Right lobe of liver (tissue), 6 donors: ENCODE data around the gene DCX. TPM values are rescaled to one million over a fixed set of nuclear protein-coding genes. Genes with fewer than 3 reads are reported as not detected.

ENCODE experiments used
- ATAC-seq, 4 donors: fragments of 200-7000 bp; cut with Tn5 transposase; one replicate each; pipeline ENCODE4 v1.9.1; 2020; ENCODE audit warnings: mild to moderate bottlenecking in 4 of 4, moderate library complexity in 4 of 4
- DNase-seq, 3 donors: peaks; one replicate each; pipeline ENCODE4 v3.0.0-alpha.2; 2020
- H3K27ac ChIP-seq, 3 donors: fragments of 200-600 bp; one replicate each; pipeline ENCODE4 v1.8.0; 2022
- H3K27me3 ChIP-seq, 2 donors: fragments of 200-600 bp; one replicate each; pipeline ENCODE4 v1.8.0; 2022
- H3K36me3 ChIP-seq, 4 donors: fragments of 200-600 bp; sonication (generic) in 1 of 4; one replicate each; pipeline versions ENCODE4 v1.5.1 to v1.8.0; 2017 to 2022; ENCODE audit warnings: control low read depth in 1 of 4
- H3K4me1 ChIP-seq, 4 donors: fragments of 200-600 bp; sonication (generic) in 1 of 4; one replicate each; pipeline versions ENCODE4 v1.5.1 to v1.8.0; 2017 to 2022; ENCODE audit warnings: control low read depth in 1 of 4
- H3K4me3 ChIP-seq, 3 donors: fragments of 200-600 bp; one replicate each; pipeline ENCODE4 v1.8.0; 2022
- H3K9me3 ChIP-seq, 4 donors: fragments of 200-600 bp; sonication (generic) in 1 of 4; one replicate each; pipeline versions ENCODE4 v1.5.1 to v1.8.0; 2017 to 2022; ENCODE audit warnings: control low read depth in 1 of 4
- POLR2A ChIP-seq: fragments of 450-650 bp; IDR thresholded peaks from one replicate; pipeline ENCODE4 v1.6.1; 2017; ENCODE audit warnings: antibody characterized with exemption, mild to moderate bottlenecking
- WGBS: methylation state at CpG from one replicate; pipeline ENCODE4 v1.1.6; 2018; ENCODE audit warnings: low coverage, low lambda C conversion rate; ENCODE audit not compliant: insufficient coverage; ENCODE audit errors: missing lambda C conversion rate; 5-methylcytosine and 5-hydroxymethylcytosine counted together
- intact Hi-C, 2 donors: fragments of 100-400 bp; cut with DNase I; formaldehyde crosslinking; loops; one replicate each; pipeline versions ENCODE4 v1.11.2 to v1.14.1; 2022
- total RNA-seq, 6 experiments: library from RNA; depleted of rRNA in 2 of 6; stranded (reverse); fragments of >200 nt in 2 of 6; fragmentation: NEBNext Ultra II Directional in 3 of 6; extraction: Animal tissue kit (Norgen Biotek cat#: 25700) in 3 of 6; gene quantifications; one replicate each; pipeline versions ENCODE4 v1.1.0 to v1.2.4, GENCODE V29; 2016 to 2023
- TF ChIP-seq, protein P1 (sequence below), 4 donors: fragments of 200-600 bp in 3 of 4; fragments of 450-650 bp in 1 of 4; IDR thresholded peaks; one replicate each; pipeline versions ENCODE4 v1.5.1 to v1.8.0; 2016 to 2022; ENCODE audit warnings: antibody characterized with exemption in 4 of 4, mild to moderate bottlenecking in 2 of 4
- donor health status: DM: no; HTN: yes; CAD: no.
- donor health status: DM: no; HTN: no; CAD: no.
- donor health status: DM: no; HTN: no; CAD: no.
- donor health status: DM: no; HTN: yes; CAD: no.
- donor health status: DM: no; HTN: yes; CAD: no.

The DCX gene
- total RNA-seq, 6 experiments from 2014 or later, result 0.09 to 0.25 (median 0.25) TPM; not detected in 3

DNA sequence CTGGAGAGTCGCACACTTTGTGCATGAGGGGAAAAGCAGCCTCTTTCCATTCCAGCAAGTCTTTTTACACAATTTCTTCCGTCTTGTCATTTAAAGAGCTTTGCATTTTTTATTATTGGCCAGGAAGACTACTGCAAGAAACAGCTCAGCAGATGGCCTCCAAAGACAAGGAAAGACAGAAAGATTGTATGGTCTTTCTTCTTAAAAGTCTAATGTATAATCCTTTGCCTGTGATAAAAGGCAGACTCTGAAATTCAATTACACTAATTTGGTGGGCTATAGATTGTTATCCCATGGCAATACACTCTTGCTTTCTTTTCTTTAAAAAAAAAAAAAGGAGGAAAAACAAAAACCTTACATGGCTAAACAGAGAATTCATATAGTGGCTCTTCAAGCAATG, 147.6 kb downstream of the DCX start:
- no peak for ATAC-seq
- H3K27me3 ChIP-seq, result no peaks in the 10 kb centered on the region

DNA sequence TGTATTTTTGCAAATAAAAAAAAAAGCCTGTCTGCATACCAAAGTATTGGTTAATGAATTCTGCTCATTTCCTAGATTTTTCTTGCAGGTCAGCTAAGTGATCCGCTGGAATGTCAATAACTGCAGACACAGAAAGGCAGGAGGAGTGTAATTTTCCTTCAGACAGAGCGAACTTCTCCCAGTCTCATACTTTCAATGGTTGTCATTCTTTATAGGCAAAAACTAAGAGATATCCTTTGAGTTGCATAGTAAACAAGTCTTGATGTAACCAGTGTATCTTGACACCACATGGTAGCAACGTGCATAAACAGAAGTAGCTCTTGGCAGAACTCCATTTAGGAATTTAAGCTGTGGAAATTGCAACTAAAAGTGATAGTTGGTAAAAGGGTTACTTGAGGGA, 149.9 kb downstream of the DCX start:
- WGBS, result 46% methylated on average over 3 of the region's 3 CpGs
- ATAC-seq (no peak), DNase-seq (no peak)
- Histone ChIP-seq H3K27ac (no peak overlapping the region), H3K27me3 (no peaks in the 10 kb centered on the region), H3K9me3 (no peaks in the 10 kb centered on the region), H3K4me1 (no peaks in the 10 kb centered on the region), H3K4me3 (no peak overlapping the region), H3K36me3 (no peaks in the 10 kb centered on the region)
- TF ChIP-seq, protein P1, sequence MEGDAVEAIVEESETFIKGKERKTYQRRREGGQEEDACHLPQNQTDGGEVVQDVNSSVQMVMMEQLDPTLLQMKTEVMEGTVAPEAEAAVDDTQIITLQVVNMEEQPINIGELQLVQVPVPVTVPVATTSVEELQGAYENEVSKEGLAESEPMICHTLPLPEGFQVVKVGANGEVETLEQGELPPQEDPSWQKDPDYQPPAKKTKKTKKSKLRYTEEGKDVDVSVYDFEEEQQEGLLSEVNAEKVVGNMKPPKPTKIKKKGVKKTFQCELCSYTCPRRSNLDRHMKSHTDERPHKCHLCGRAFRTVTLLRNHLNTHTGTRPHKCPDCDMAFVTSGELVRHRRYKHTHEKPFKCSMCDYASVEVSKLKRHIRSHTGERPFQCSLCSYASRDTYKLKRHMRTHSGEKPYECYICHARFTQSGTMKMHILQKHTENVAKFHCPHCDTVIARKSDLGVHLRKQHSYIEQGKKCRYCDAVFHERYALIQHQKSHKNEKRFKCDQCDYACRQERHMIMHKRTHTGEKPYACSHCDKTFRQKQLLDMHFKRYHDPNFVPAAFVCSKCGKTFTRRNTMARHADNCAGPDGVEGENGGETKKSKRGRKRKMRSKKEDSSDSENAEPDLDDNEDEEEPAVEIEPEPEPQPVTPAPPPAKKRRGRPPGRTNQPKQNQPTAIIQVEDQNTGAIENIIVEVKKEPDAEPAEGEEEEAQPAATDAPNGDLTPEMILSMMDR (IDR thresholded peaks at IDR 0.05), result no peak
- no peak for TF ChIP-seq POLR2A
- intact Hi-C loops, result no loop called here

More for the DNA sequence above, 147.6 kb downstream of the DCX start:
- no peaks in the 10 kb centered on the region for H3K9me3 ChIP-seq
- TF ChIP-seq, protein P1 (IDR thresholded peaks at IDR 0.05), result no peak
- no peak for TF ChIP-seq POLR2A
- intact Hi-C loops, result no loop called here
- H3K4me3 ChIP-seq, result no peak overlapping the region
- 34% methylated on average over 2 of the region's 2 CpGs for WGBS
- H3K4me1 ChIP-seq, result no peaks in the 10 kb centered on the region
- H3K27ac ChIP-seq, result no peak overlapping the region
- DNase-seq, result no peak
- no peaks in the 10 kb centered on the region for H3K36me3 ChIP-seq

DNA sequence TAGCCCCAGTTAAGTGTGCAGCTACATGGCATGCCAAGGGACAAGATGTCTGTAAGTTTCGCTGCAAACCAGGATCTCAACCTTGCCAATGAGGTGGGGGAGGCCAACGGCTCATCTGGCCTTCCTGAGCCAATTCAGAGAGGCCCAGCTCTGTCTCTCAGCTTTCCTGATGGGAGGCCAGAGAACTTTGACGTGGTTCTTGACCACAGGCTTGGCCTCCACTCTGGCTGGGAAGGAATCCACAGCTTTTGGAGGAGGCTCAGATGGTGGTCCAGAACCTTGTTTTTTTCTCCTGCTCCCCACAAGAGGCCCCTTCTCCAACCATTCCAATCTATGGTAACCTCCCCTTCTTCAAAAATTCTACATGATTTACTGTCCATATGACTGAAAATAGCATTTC, 151.5 kb downstream of the DCX start:
- Histone ChIP-seq H3K9me3 (no peaks in the 10 kb centered on the region), H3K27ac (no peak overlapping the region), H3K4me1 (no peaks in the 10 kb centered on the region), H3K36me3 (no peaks in the 10 kb centered on the region), H3K27me3 (no peaks in the 10 kb centered on the region), H3K4me3 (no peak overlapping the region)
- ATAC-seq (no peak), DNase-seq (no peak)
- TF ChIP-seq POLR2A, result no peak
- TF ChIP-seq, protein P1 (IDR thresholded peaks at IDR 0.05), result no peak
- intact Hi-C loops, result no loop called here
- 61% methylated on average over 3 of the region's 3 CpGs for WGBS

DNA sequence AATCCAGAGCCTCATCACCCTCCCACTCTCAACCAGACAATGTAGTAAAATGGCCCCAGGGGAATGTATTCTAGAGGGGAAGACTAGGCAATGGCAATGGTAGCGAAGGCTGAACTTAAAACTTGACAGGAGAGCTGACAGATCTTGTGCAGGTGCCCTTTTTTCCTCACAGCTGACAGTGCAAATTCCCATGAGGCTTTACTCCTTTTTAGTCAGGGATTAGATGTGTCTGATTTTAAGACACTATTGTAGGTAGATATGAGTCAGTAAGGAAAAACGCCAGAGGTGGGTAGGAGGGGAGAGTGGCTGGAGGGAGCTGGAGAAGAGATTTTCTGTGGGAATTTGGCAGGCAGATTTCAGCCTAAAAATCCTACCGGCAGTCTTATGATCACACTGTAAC, 152.4 kb downstream of the DCX start:
- no peak overlapping the region for H3K4me3 ChIP-seq
- H3K9me3 ChIP-seq, result no peaks in the 10 kb centered on the region
- no peaks in the 10 kb centered on the region for H3K36me3 ChIP-seq
- intact Hi-C loops, result no loop called here
- WGBS, result 66% methylated on average over 3 of the region's 3 CpGs
- no peak overlapping the region for H3K27ac ChIP-seq
- H3K4me1 ChIP-seq, result no peaks in the 10 kb centered on the region
- no peak for ATAC-seq
- no peak for TF ChIP-seq POLR2A
- TF ChIP-seq, protein P1 (IDR thresholded peaks at IDR 0.05), result no peak
- no peaks in the 10 kb centered on the region for H3K27me3 ChIP-seq
- no peak for DNase-seq

DNA sequence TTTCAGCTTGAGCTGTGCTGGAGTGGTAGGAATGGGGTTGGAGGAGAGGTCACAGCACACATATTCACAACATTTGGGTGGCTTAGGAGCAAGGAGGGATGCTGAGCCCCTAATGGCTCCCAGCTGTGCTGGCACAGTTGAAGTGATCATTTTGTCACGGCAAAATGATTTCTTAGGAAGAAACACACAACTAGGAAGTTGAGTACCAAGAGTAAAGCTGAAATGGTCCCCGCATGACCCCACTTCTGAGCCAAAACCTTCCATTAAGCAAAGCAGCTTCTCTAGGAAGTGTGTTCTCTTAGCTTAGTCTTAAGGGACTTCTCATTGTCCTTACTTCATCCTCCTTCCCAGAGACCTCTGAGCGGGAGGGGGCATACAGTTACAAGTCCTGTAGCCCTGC, 154.3 kb downstream of the DCX start:
- intact Hi-C loops, result no loop called here
- ATAC-seq, result no peak
- Histone ChIP-seq H3K4me1 (no peaks in the 10 kb centered on the region), H3K4me3 (no peak overlapping the region), H3K27me3 (no peaks in the 10 kb centered on the region), H3K36me3 (no peaks in the 10 kb centered on the region), H3K27ac (no peak overlapping the region), H3K9me3 (no peaks in the 10 kb centered on the region)
- 27% methylated on average over 1 of the region's 3 CpGs for WGBS
- TF ChIP-seq, protein P1 (IDR thresholded peaks at IDR 0.05), result no peak
- TF ChIP-seq POLR2A, result no peak
- DNase-seq, result no peak
